ENCODE results near the gene OR52L1. TPM values are rescaled to one million over a fixed set of nuclear protein-coding genes. Genes with fewer than 3 reads are reported as not detected.

Gene OR52L1
- total and polyA plus RNA-seq, 2 of the 8 experiments (the other 6 are each of a cell fraction or from before 2014, with no cell fraction given): 0.24 TPM; not detected in 1

GRCh38 chr11:6002202-6002699 is 15.5 kb upstream of the OR52L1 start (continued):
- TF ChIP-seq CHD7 (IDR thresholded peaks at IDR 0.05; ENCODE audit: insufficient replicate concordance, low read length) (no peak), SIX5 (IDR thresholded peaks at IDR 0.05; ENCODE audit: low read depth, low read length) (no peak), ATF2 (IDR thresholded peaks at IDR 0.05; ENCODE audit: low read length) (no peak), CHD2 (IDR thresholded peaks at IDR 0.05; ENCODE audit: low read length) (no peak), BRCA1 (IDR thresholded peaks at IDR 0.05; ENCODE audit: low read depth, low read length) (no peak), RNF2 (IDR thresholded peaks at IDR 0.05; ENCODE audit: borderline replicate concordance, low read depth, low read length, missing control alignments, poor library complexity, severe bottlenecking) (no peak), TAF1 (IDR thresholded peaks at IDR 0.05; ENCODE audit: low read depth, low read length) (no peak)

All from H1 (cell line).